ENCODE measurements around the gene FXR2. TPM values are rescaled to one million over a fixed set of nuclear protein-coding genes. Genes with fewer than 3 reads are reported as not detected.

The FXR2 gene
- total and polyA plus RNA-seq, 9 donors = 13.8 to 36.1 (median 26.6) TPM

DNA sequence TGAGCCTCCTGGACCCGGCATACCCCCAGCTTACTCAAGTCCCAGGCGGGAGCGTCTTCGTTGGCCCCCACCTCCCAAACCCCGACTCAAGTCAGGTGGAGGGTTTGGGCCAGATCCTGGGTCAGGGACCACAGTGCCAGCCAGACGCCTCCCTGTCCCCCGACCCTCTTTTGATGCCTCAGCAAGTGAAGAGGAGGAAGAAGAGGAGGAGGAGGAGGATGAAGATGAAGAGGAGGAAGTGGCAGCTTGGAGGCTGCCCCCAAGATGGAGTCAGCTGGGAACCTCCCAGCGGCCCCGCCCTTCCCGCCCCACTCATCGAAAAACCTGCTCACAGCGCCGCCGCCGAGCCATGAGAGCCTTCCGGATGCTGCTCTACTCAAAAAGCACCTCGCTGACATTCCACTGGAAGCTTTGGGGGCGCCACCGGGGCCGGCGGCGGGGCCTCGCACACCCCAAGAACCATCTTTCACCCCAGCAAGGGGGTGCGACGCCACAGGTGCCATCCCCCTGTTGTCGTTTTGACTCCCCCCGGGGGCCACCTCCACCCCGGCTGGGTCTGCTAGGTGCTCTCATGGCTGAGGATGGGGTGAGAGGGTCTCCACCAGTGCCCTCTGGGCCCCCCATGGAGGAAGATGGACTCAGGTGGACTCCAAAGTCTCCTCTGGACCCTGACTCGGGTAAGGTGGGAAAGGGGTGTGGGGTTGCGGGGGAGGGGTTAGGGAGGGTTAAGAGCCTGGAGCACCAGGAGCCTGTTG, 51.4 kb downstream of the FXR2 start:
- intact Hi-C loops (cut with DNase I) = loop anchor here in 3 of 4 donors (5.0 to 10.0 kb wide), 3 partner anchors 51 to 211 kb away; partner anchors contain the start of genes KCTD11 (in 2 of the 3) and TMEM95 (in 1 of the 3)
- WGBS, 3 donors = 80 to 83% (median 81%) methylated on average over 30 of the region's 30 CpGs
- DNase-seq = no peak
- H3K27ac ChIP-seq = no peak overlapping the region
- H3K36me3 ChIP-seq = no peaks in the 10 kb centered on the region
- TF ChIP-seq, protein P1, sequence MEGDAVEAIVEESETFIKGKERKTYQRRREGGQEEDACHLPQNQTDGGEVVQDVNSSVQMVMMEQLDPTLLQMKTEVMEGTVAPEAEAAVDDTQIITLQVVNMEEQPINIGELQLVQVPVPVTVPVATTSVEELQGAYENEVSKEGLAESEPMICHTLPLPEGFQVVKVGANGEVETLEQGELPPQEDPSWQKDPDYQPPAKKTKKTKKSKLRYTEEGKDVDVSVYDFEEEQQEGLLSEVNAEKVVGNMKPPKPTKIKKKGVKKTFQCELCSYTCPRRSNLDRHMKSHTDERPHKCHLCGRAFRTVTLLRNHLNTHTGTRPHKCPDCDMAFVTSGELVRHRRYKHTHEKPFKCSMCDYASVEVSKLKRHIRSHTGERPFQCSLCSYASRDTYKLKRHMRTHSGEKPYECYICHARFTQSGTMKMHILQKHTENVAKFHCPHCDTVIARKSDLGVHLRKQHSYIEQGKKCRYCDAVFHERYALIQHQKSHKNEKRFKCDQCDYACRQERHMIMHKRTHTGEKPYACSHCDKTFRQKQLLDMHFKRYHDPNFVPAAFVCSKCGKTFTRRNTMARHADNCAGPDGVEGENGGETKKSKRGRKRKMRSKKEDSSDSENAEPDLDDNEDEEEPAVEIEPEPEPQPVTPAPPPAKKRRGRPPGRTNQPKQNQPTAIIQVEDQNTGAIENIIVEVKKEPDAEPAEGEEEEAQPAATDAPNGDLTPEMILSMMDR (IDR thresholded peaks at IDR 0.05) = no peak
- TF ChIP-seq POLR2A (IDR thresholded peaks at IDR 0.05) (no peak), EP300 (IDR thresholded peaks at IDR 0.05) (no peak)
- no peaks in the 10 kb centered on the region for H3K27me3 ChIP-seq
- no peaks in the 10 kb centered on the region for H3K9me3 ChIP-seq
- H3K4me3 ChIP-seq = no peak overlapping the region
- H3K4me1 ChIP-seq (ENCODE audit: insufficient read depth) = peaks cover 21% of the 10 kb centered on the region

DNA sequence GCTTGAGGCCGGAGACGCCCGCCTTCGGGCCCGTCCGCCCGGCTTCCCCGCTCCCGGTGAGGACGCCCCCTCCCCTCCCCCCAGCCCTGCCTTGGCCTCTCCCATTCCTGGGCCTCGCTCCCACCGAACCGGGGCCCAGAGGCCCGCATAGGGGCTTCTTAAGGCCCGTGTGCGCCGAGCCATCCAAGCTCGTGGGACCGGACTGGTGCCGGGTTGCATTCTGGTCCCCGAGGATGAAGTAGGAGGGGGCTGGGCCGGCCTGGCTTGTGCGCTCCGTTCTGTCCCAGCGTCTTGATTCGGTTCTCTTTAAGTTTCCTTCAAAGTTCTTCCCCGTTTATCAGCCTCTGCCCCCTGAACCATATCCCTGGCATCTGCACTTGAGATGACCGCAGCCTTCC, 52.5 kb downstream of the FXR2 start:
- intact Hi-C loops (cut with DNase I) = loop anchor here in 3 of 4 donors (5.0 to 10.0 kb wide), 3 partner anchors 50 to 210 kb away; partner anchors contain the start of genes KCTD11 (in 2 of the 3) and TMEM95 (in 1 of the 3)
- WGBS, 3 donors = 0 to 1% (median 1%) methylated on average over 21 to 28 of the region's 28 CpGs

DNA sequence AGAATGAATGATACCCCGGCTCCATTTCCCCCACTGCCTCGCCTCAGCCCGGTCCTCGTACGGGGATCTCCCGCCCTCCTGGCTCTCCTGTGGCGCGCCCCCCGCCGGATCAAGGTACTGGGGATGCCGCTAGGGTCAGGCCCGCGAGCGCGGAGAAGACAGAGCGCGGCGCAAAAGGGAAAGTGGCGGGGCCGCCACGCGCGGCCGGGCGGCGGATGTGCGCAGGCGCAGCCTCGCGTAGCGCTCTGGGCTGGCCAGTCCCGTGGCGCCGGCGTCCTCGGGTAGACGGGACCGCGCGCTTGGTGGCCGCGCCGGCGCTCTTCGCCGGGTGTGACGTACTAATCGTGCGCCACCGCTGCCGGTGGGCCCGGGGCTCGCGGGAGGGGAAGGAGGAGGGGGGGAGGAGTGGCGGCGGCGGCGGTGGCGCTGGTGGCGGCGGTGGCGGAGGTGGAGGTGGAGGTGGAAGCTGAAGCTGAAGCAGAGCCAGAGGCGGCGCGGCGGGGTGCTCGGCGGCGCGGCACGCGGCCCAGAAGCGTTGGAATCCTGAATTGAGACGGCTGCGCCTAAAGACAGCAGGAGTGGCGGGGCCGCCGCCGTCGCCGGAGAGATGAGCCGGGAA, 53.0 kb downstream of the FXR2 start, which contains the start of gene SENP3:
TSS of gene SENP3 (plus strand) at position 331 of the 619 bp plus-strand sequence. CDS start 1,158 bp downstream, outside the sequence.
- TF ChIP-seq, protein P1 (IDR thresholded peaks at IDR 0.05) = peak in 1 of 3 donors; percentile 33
- TF ChIP-seq EP300 (IDR thresholded peaks at IDR 0.05) (no peak), POLR2A (IDR thresholded peaks at IDR 0.05) (peak; percentile 62)
- Histone ChIP-seq H3K36me3 (no peaks in the 10 kb centered on the region), H3K27me3 (no peaks in the 10 kb centered on the region), H3K27ac (peak within 1 kb of the TSS; percentile 67 to 99), H3K4me1 (ENCODE audit: insufficient read depth) (peaks cover 27% of the 10 kb centered on the region), H3K9me3 (no peaks in the 10 kb centered on the region), H3K4me3 (peak within 1 kb of the TSS; percentile 89)
- 0 to 1% (median 1%) methylated on average over 72 to 82 of the region's 82 CpGs for WGBS, 3 donors
- DNase-seq = peak; percentile 89 to 94 (median 92)
- intact Hi-C loops (cut with DNase I) = loop anchor here in 3 of 4 donors (2.0 to 10.0 kb wide), 5 partner anchors 47 to 209 kb away; partner anchors contain the start of genes KCTD11 (in 2 of the 3) and TMEM95 (in 1 of the 3)

More for the DNA sequence above, 52.5 kb downstream of the FXR2 start:
- H3K4me3 ChIP-seq = peak overlapping the region; percentile 89
- H3K4me1 ChIP-seq (ENCODE audit: insufficient read depth) = peaks cover 25% of the 10 kb centered on the region
- peak overlapping the region; percentile 67 to 99 for H3K27ac ChIP-seq
- H3K9me3 ChIP-seq = no peaks in the 10 kb centered on the region
- TF ChIP-seq POLR2A (IDR thresholded peaks at IDR 0.05) = no peak
- no peak for TF ChIP-seq EP300 (IDR thresholded peaks at IDR 0.05)
- H3K27me3 ChIP-seq = no peaks in the 10 kb centered on the region
- DNase-seq = no peak
- no peaks in the 10 kb centered on the region for H3K36me3 ChIP-seq

- Histone ChIP-seq H3K4me3 (peak overlapping the region; percentile 89), H3K27ac (peak overlapping the region; percentile 67 to 99), H3K9me3 (no peaks in the 10 kb centered on the region), H3K36me3 (no peaks in the 10 kb centered on the region), H3K27me3 (no peaks in the 10 kb centered on the region), H3K4me1 (ENCODE audit: insufficient read depth) (peaks cover 27% of the 10 kb centered on the region)
- WGBS, 3 donors = 0% methylated on average over 32 of the region's 32 CpGs
- intact Hi-C loops (cut with DNase I) = loop anchor here in 3 of 4 donors (2.0 to 10.0 kb wide), 5 partner anchors 46 to 209 kb away; partner anchors contain the start of genes KCTD11 (in 2 of the 3) and TMEM95 (in 1 of the 3)
- TF ChIP-seq, protein P1 (IDR thresholded peaks at IDR 0.05) = peak; percentile 79 to 94 (median 89)
- no peak for TF ChIP-seq POLR2A (IDR thresholded peaks at IDR 0.05)
- TF ChIP-seq EP300 (IDR thresholded peaks at IDR 0.05) = no peak
- peak; percentile 88 to 95 (median 94) for DNase-seq
These were observed 53.6 kb downstream of the FXR2 start for GRCh38 chr17:7561028-7561575.

Measured in ovary (tissue), 9 donors.